K562 (cell line): Measurements from ENCODE around the gene KCNMB1.

Experiments
- FOXA1 ChIP-seq: fragments of 450-650 bp; IDR thresholded peaks from 2 replicates; pipeline ENCODE4 v1.6.1; 2016; ENCODE audit warnings: mild to moderate bottlenecking, borderline replicate concordance
- NFE2 ChIP-seq: IDR thresholded peaks from 2 replicates; pipeline ENCODE4 v1.6.1; 2014; ENCODE audit warnings: antibody characterized with exemption, low read depth
- TBL1XR1 ChIP-seq, 2 experiments: IDR thresholded peaks; 2 replicates each; pipeline ENCODE4 v1.6.1; 2012; ENCODE audit warnings: improper control_type of control experiment in 2 of 2, low read length in 2 of 2, mild to moderate bottlenecking in 1 of 2
- ZBTB7A ChIP-seq: IDR thresholded peaks from 2 replicates; pipeline ENCODE4 v1.6.1; 2011; ENCODE audit warnings: low read depth, mild to moderate bottlenecking, low read length, moderate library complexity, borderline replicate concordance; ENCODE audit not compliant: control insufficient read depth
- ZNF324 ChIP-seq: fragments of 250-450 bp; sonication (Bioruptor Pico); IDR thresholded peaks from 2 replicates; pipeline ENCODE4 v1.4.0; 2020; ENCODE audit warnings: mild to moderate bottlenecking
- TF ChIP-seq, protein P1 (sequence below), 3 experiments: IDR thresholded peaks in 2 of 3; conservative IDR thresholded peaks in 1 of 3; 2 replicates each; pipeline ENCODE4 v1.5.1; 2011 to 2012; ENCODE audit warnings: low read length in 3 of 3, mild to moderate bottlenecking in 3 of 3, control low read depth in 2 of 3, improper control_type of control experiment in 1 of 3, inconsistent platforms in 1 of 3, low read depth in 1 of 3, mixed read lengths in 1 of 3, moderate library complexity in 1 of 3; ENCODE audit not compliant: insufficient read depth in 2 of 3

DNA sequence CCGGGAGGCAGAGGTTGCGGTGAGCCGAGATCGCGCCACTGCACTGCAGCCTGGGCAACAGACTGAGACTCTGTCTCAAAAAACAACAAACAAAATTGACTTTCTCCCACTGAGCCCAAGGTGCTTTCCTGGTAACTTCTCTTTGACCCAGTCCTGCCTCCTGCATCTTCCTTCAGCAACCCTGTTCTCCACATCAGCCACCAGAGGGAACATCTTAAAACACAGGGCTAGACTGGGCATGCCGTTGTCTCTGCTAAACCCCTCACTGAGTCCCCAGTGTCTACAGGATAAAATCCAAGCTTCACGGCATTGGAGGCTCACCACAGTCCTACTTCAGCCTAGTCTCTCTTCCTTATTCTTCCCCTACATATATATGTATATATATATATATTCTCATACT lies 39.8 kb upstream of the KCNMB1 start:
- TF ChIP-seq, protein P1, sequence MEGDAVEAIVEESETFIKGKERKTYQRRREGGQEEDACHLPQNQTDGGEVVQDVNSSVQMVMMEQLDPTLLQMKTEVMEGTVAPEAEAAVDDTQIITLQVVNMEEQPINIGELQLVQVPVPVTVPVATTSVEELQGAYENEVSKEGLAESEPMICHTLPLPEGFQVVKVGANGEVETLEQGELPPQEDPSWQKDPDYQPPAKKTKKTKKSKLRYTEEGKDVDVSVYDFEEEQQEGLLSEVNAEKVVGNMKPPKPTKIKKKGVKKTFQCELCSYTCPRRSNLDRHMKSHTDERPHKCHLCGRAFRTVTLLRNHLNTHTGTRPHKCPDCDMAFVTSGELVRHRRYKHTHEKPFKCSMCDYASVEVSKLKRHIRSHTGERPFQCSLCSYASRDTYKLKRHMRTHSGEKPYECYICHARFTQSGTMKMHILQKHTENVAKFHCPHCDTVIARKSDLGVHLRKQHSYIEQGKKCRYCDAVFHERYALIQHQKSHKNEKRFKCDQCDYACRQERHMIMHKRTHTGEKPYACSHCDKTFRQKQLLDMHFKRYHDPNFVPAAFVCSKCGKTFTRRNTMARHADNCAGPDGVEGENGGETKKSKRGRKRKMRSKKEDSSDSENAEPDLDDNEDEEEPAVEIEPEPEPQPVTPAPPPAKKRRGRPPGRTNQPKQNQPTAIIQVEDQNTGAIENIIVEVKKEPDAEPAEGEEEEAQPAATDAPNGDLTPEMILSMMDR (IDR thresholded peaks at IDR 0.05 in 2 of 3, conservative IDR thresholded peaks at IDR 0.05 in 1 of 3; ENCODE audit: insufficient read depth in 2 of 3, low read depth in 1 of 3, low read length in 3 of 3) = no peak
- TF ChIP-seq TBL1XR1 (IDR thresholded peaks at IDR 0.05; ENCODE audit: low read length in 2 of 2) (no peak), ZNF324 (CRISPR knock-in tag) (no peak), FOXA1 (no peak), ZBTB7A (no peak), NFE2 (no peak)
